Measurements from ENCODE around the gene SUSD2.

DNA sequence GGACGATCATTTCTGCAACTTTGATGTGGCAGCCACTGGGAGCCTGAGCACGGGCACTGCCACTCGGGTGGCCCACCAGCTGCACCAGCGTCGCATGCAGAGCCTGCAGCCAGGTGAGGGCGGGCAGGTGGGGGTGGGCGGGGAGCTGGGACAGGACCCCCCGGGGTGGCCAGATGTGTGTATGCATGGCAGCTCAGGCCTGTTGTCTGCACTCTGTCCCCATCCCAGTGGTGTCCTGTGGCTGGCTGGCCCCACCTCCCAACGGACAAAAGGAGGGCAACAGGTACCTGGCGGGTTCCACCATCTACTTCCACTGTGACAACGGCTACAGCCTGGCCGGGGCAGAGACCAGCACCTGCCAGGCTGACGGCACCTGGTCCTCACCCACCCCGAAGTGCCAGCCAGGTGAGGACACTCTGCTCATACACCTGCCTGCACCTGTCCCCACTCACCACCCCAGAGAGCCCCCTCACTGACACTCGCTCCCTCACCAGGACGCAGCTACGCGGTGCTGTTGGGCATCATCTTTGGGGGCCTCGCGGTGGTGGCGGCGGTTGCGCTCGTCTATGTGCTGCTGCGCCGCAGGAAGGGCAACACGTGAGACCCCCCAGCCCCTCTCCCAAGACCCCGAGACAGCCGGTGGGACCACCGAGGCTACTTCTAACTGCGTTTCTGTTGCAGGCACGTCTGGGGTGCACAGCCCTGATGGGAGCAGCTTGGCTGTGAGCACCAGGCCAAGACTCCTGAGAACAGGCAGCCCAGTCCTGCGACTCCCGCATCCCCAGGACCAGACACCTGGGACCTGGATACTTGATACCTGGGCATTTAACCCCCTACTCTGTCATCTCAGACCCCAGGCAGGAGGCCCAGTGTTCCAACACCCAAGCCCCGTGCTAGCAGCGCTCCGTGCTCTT lies 6.7 kb downstream of the SUSD2 start:
- TF ChIP-seq, protein P1, sequence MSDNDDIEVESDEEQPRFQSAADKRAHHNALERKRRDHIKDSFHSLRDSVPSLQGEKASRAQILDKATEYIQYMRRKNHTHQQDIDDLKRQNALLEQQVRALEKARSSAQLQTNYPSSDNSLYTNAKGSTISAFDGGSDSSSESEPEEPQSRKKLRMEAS (CRISPR knock-in tag; IDR thresholded peaks at IDR 0.05) = no peak
- TF ChIP-seq, protein P2, sequence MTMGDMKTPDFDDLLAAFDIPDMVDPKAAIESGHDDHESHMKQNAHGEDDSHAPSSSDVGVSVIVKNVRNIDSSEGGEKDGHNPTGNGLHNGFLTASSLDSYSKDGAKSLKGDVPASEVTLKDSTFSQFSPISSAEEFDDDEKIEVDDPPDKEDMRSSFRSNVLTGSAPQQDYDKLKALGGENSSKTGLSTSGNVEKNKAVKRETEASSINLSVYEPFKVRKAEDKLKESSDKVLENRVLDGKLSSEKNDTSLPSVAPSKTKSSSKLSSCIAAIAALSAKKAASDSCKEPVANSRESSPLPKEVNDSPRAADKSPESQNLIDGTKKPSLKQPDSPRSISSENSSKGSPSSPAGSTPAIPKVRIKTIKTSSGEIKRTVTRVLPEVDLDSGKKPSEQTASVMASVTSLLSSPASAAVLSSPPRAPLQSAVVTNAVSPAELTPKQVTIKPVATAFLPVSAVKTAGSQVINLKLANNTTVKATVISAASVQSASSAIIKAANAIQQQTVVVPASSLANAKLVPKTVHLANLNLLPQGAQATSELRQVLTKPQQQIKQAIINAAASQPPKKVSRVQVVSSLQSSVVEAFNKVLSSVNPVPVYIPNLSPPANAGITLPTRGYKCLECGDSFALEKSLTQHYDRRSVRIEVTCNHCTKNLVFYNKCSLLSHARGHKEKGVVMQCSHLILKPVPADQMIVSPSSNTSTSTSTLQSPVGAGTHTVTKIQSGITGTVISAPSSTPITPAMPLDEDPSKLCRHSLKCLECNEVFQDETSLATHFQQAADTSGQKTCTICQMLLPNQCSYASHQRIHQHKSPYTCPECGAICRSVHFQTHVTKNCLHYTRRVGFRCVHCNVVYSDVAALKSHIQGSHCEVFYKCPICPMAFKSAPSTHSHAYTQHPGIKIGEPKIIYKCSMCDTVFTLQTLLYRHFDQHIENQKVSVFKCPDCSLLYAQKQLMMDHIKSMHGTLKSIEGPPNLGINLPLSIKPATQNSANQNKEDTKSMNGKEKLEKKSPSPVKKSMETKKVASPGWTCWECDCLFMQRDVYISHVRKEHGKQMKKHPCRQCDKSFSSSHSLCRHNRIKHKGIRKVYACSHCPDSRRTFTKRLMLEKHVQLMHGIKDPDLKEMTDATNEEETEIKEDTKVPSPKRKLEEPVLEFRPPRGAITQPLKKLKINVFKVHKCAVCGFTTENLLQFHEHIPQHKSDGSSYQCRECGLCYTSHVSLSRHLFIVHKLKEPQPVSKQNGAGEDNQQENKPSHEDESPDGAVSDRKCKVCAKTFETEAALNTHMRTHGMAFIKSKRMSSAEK (CRISPR knock-in tag; IDR thresholded peaks at IDR 0.05; ENCODE audit: borderline replicate concordance) = no peak
- TF ChIP-seq, protein P3, sequence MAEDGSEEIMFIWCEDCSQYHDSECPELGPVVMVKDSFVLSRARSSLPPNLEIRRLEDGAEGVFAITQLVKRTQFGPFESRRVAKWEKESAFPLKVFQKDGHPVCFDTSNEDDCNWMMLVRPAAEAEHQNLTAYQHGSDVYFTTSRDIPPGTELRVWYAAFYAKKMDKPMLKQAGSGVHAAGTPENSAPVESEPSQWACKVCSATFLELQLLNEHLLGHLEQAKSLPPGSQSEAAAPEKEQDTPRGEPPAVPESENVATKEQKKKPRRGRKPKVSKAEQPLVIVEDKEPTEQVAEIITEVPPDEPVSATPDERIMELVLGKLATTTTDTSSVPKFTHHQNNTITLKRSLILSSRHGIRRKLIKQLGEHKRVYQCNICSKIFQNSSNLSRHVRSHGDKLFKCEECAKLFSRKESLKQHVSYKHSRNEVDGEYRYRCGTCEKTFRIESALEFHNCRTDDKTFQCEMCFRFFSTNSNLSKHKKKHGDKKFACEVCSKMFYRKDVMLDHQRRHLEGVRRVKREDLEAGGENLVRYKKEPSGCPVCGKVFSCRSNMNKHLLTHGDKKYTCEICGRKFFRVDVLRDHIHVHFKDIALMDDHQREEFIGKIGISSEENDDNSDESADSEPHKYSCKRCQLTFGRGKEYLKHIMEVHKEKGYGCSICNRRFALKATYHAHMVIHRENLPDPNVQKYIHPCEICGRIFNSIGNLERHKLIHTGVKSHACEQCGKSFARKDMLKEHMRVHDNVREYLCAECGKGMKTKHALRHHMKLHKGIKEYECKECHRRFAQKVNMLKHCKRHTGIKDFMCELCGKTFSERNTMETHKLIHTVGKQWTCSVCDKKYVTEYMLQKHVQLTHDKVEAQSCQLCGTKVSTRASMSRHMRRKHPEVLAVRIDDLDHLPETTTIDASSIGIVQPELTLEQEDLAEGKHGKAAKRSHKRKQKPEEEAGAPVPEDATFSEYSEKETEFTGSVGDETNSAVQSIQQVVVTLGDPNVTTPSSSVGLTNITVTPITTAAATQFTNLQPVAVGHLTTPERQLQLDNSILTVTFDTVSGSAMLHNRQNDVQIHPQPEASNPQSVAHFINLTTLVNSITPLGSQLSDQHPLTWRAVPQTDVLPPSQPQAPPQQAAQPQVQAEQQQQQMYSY (CRISPR knock-in tag; IDR thresholded peaks at IDR 0.05) = no peak
- TF ChIP-seq CREB1 (CRISPR knock-in tag; IDR thresholded peaks at IDR 0.05) (no peak), FOXJ3 (CRISPR knock-in tag; IDR thresholded peaks at IDR 0.05; ENCODE audit: borderline replicate concordance) (no peak), ZNF671 (CRISPR knock-in tag; IDR thresholded peaks at IDR 0.05) (no peak)
- TF ChIP-seq, protein P4, sequence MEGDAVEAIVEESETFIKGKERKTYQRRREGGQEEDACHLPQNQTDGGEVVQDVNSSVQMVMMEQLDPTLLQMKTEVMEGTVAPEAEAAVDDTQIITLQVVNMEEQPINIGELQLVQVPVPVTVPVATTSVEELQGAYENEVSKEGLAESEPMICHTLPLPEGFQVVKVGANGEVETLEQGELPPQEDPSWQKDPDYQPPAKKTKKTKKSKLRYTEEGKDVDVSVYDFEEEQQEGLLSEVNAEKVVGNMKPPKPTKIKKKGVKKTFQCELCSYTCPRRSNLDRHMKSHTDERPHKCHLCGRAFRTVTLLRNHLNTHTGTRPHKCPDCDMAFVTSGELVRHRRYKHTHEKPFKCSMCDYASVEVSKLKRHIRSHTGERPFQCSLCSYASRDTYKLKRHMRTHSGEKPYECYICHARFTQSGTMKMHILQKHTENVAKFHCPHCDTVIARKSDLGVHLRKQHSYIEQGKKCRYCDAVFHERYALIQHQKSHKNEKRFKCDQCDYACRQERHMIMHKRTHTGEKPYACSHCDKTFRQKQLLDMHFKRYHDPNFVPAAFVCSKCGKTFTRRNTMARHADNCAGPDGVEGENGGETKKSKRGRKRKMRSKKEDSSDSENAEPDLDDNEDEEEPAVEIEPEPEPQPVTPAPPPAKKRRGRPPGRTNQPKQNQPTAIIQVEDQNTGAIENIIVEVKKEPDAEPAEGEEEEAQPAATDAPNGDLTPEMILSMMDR (IDR thresholded peaks at IDR 0.05) = no peak

Measured in WTC11 (cell line).